GM21515 (cell line): ENCODE results near the gene GLRX.

Experiments
- ATAC-seq: cut with Tn5 transposase; IDR thresholded peaks from one replicate; pipeline ENCODE4 v1.9.1; 2021; ENCODE audit not compliant: unreplicated experiment

The GLRX gene

GRCh38 chr5:95782181-95782580 is 40.3 kb downstream of the GLRX start:
- no peak for ATAC-seq

GRCh38 chr5:95781101-95781583 is 41.4 kb downstream of the GLRX start:
- ATAC-seq, result peak; percentile 95

GRCh38 chr5:95780597-95780996 is 41.9 kb downstream of the GLRX start:
- no peak for ATAC-seq

- no peak for ATAC-seq
Measured at GRCh38 chr5:95779611-95780010, 42.9 kb downstream of the GLRX start.

- no peak for ATAC-seq
Measured at GRCh38 chr5:95778713-95779436, 43.7 kb downstream of the GLRX start.

- ATAC-seq, result no peak
Measured at GRCh38 chr5:95777441-95777840, 45.1 kb downstream of the GLRX start.

GRCh38 chr5:95773335-95774059 is 49.0 kb downstream of the GLRX start:
- ATAC-seq, result no peak

GRCh38 chr5:95771892-95772291 is 50.6 kb downstream of the GLRX start:
- no peak for ATAC-seq

GRCh38 chr5:95770830-95771708 is 51.5 kb downstream of the GLRX start:
- no peak for ATAC-seq

GRCh38 chr5:95768731-95769130 is 53.8 kb downstream of the GLRX start:
- ATAC-seq, result no peak

- ATAC-seq, result no peak
Measured at GRCh38 chr5:95763941-95764340, 58.6 kb downstream of the GLRX start.
